HL-60 (cell line): ENCODE measurements around the gene OPN1SW.

ENCODE experiments used
- DNase-seq, 2 experiments: peaks; one replicate each; pipeline ENCODE4 v3.0.0-alpha.2; 2010 to 2020; ENCODE audit warnings: low read depth in 1 of 2, low spot score in 1 of 2
- H3K27ac ChIP-seq: fragments of 250-450 bp; sonication (Bioruptor Pico); replicated peaks from 2 replicates; pipeline ENCODE4 v1.5.1; 2020; ENCODE audit warnings: mild to moderate bottlenecking, moderate library complexity
- H3K27me3 ChIP-seq: fragments of 250-450 bp; sonication (Bioruptor Pico); 2 replicates; pipeline ENCODE4 v1.5.1; 2021; ENCODE audit warnings: mild to moderate bottlenecking, moderate library complexity; ENCODE audit not compliant: insufficient read depth, poor library complexity, severe bottlenecking
- H3K4me3 ChIP-seq: replicated peaks from 2 replicates; pipeline ENCODE4 v1.5.1; 2011; ENCODE audit warnings: mild to moderate bottlenecking, control low read depth, low read length; ENCODE audit not compliant: insufficient read depth
- CTCF ChIP-seq: IDR thresholded peaks from one replicate; pipeline ENCODE4 v1.5.1; 2011; ENCODE audit warnings: low read length, control low read depth, inconsistent platforms; ENCODE audit not compliant: insufficient read depth
- GABPA ChIP-seq: IDR thresholded peaks from 2 replicates; pipeline ENCODE4 v1.6.1; 2012; ENCODE audit warnings: low read depth
- POLR2AphosphoS5 ChIP-seq: IDR thresholded peaks from 2 replicates; pipeline ENCODE4 v1.6.1; 2012; ENCODE audit warnings: low read depth
- REST ChIP-seq: IDR thresholded peaks from 2 replicates; pipeline ENCODE4 v1.6.1; 2012; ENCODE audit warnings: low read depth; ENCODE audit not compliant: insufficient replicate concordance
- SPI1 ChIP-seq: IDR thresholded peaks from 2 replicates; pipeline ENCODE4 v1.6.1; 2012; ENCODE audit warnings: low read depth, mild to moderate bottlenecking, borderline replicate concordance

Gene OPN1SW

GRCh38 chr7:128757203-128757602 is 18.4 kb downstream of the OPN1SW start:
- Histone ChIP-seq H3K4me3 (no peak overlapping the region), H3K27me3 (no peaks in the 10 kb centered on the region), H3K27ac (no peak overlapping the region)
- TF ChIP-seq POLR2AphosphoS5, result no peak
- TF ChIP-seq SPI1, result no peak
- TF ChIP-seq REST, result no peak
- no peak for TF ChIP-seq GABPA
- TF ChIP-seq CTCF, result no peak
- no peak for DNase-seq

- no peak overlapping the region for H3K27ac ChIP-seq
- H3K4me3 ChIP-seq, result no peak overlapping the region
- H3K27me3 ChIP-seq, result no peaks in the 10 kb centered on the region
- TF ChIP-seq SPI1 (no peak), REST (no peak), POLR2AphosphoS5 (no peak), CTCF (no peak), GABPA (no peak)
- no peak for DNase-seq
These were observed 19.6 kb downstream of the OPN1SW start for GRCh38 chr7:128755819-128756476.

- DNase-seq, result no peak
- H3K4me3 ChIP-seq, result no peak overlapping the region
- H3K27ac ChIP-seq, result no peak overlapping the region
- no peaks in the 10 kb centered on the region for H3K27me3 ChIP-seq
- TF ChIP-seq POLR2AphosphoS5, result no peak
These were observed 20.3 kb downstream of the OPN1SW start for GRCh38 chr7:128755075-128755818.

- Histone ChIP-seq H3K27ac (no peak overlapping the region), H3K4me3 (no peak overlapping the region), H3K27me3 (no peaks in the 10 kb centered on the region)
- TF ChIP-seq POLR2AphosphoS5, result no peak
- no peak for TF ChIP-seq GABPA
- TF ChIP-seq CTCF, result no peak
- TF ChIP-seq SPI1, result no peak
- TF ChIP-seq REST, result no peak
- DNase-seq, result no peak
These were observed 23.3 kb downstream of the OPN1SW start for GRCh38 chr7:128752251-128752650.
